ENCODE results near the gene SERPINA3. TPM values are rescaled to one million over a fixed set of nuclear protein-coding genes. Genes with fewer than 3 reads are reported as not detected.

SERPINA3 gene
- total RNA-seq, 2 donors from 2014 or later: 352 to 505 TPM

- WGBS: 82% methylated on average over 1 of the region's 1 CpG
- peaks cover 3% of the 10 kb centered on the region for H3K4me1 ChIP-seq (replicated peaks)
- no peak overlapping the region for H3K4me3 ChIP-seq
- TF ChIP-seq POLR2A (IDR thresholded peaks at IDR 0.05) (no peak), CTCF (IDR thresholded peaks at IDR 0.05) (no peak), POLR2AphosphoS5 (IDR thresholded peaks at IDR 0.05) (no peak)
- no peaks in the 10 kb centered on the region for H3K9me3 ChIP-seq
- no peak for DNase-seq (ENCODE audit: low spot score)
- intact Hi-C loops (cut with DNase I): no loop called here
- H3K36me3 ChIP-seq: no peaks in the 10 kb centered on the region
- H3K27ac ChIP-seq: no peak overlapping the region
- H3K27me3 ChIP-seq (replicated peaks; ENCODE audit: insufficient read depth): no peaks in the 10 kb centered on the region
These were observed 47.1 kb downstream of the SERPINA3 start for GRCh38 chr14:94659256-94659655.

GRCh38 chr14:94659901-94660300 is 47.7 kb downstream of the SERPINA3 start:
- H3K4me3 ChIP-seq: no peak overlapping the region
- no peak overlapping the region for H3K27ac ChIP-seq
- no peaks in the 10 kb centered on the region for H3K9me3 ChIP-seq
- TF ChIP-seq CTCF (IDR thresholded peaks at IDR 0.05) (no peak), POLR2AphosphoS5 (IDR thresholded peaks at IDR 0.05) (no peak), POLR2A (IDR thresholded peaks at IDR 0.05) (no peak)
- H3K36me3 ChIP-seq: no peaks in the 10 kb centered on the region
- DNase-seq (ENCODE audit: low spot score): no peak
- intact Hi-C loops (cut with DNase I): no loop called here
- no peaks in the 10 kb centered on the region for H3K27me3 ChIP-seq (replicated peaks; ENCODE audit: insufficient read depth)
- WGBS: 92% methylated on average over 2 of the region's 2 CpGs
- no peaks in the 10 kb centered on the region for H3K4me1 ChIP-seq (replicated peaks)

- 61% methylated on average over 8 of the region's 8 CpGs for WGBS
- intact Hi-C loops (cut with DNase I): no loop called here
- no peak for DNase-seq (ENCODE audit: low spot score)
These were observed 48.2 kb downstream of the SERPINA3 start for GRCh38 chr14:94660306-94660946.

GRCh38 chr14:94663538-94663937 is 51.3 kb downstream of the SERPINA3 start:
- Histone ChIP-seq H3K4me3 (no peak overlapping the region), H3K9me3 (no peaks in the 10 kb centered on the region), H3K27me3 (replicated peaks; ENCODE audit: insufficient read depth) (no peaks in the 10 kb centered on the region), H3K4me1 (replicated peaks) (no peaks in the 10 kb centered on the region), H3K27ac (no peak overlapping the region), H3K36me3 (no peaks in the 10 kb centered on the region)
- no peak for DNase-seq (ENCODE audit: low spot score)
- 83% methylated on average over 2 of the region's 2 CpGs for WGBS
- no peak for TF ChIP-seq POLR2A (IDR thresholded peaks at IDR 0.05)
- no peak for TF ChIP-seq POLR2AphosphoS5 (IDR thresholded peaks at IDR 0.05)
- TF ChIP-seq CTCF (IDR thresholded peaks at IDR 0.05): no peak
- intact Hi-C loops (cut with DNase I): no loop called here

More at GRCh38 chr14:94660306-94660946, 48.2 kb downstream of the SERPINA3 start:
- H3K4me3 ChIP-seq: no peak overlapping the region
- H3K4me1 ChIP-seq (replicated peaks): no peaks in the 10 kb centered on the region
- no peak overlapping the region for H3K27ac ChIP-seq
- no peaks in the 10 kb centered on the region for H3K9me3 ChIP-seq
- H3K36me3 ChIP-seq: no peaks in the 10 kb centered on the region
- TF ChIP-seq POLR2AphosphoS5 (IDR thresholded peaks at IDR 0.05) (no peak), CTCF (IDR thresholded peaks at IDR 0.05) (no peak), POLR2A (IDR thresholded peaks at IDR 0.05) (no peak)
- H3K27me3 ChIP-seq (replicated peaks; ENCODE audit: insufficient read depth): no peaks in the 10 kb centered on the region
